GM21390 (cell line): ENCODE measurements around the gene SHROOM3.

Experiments used
- ATAC-seq: cut with Tn5 transposase; IDR thresholded peaks from one replicate; pipeline ENCODE4 v1.9.1; 2021; ENCODE audit not compliant: unreplicated experiment

Gene SHROOM3

GRCh38 chr4:76536373-76536689, 101.3 kb downstream of the SHROOM3 start:
- ATAC-seq, result no peak

GRCh38 chr4:76538296-76538695, 103.3 kb downstream of the SHROOM3 start:
- no peak for ATAC-seq

GRCh38 chr4:76539979-76540378, 105.0 kb downstream of the SHROOM3 start:
- no peak for ATAC-seq

GRCh38 chr4:76540486-76540885, 105.5 kb downstream of the SHROOM3 start:
- ATAC-seq, result no peak

- ATAC-seq, result no peak
These were observed 108.3 kb downstream of the SHROOM3 start for GRCh38 chr4:76543378-76543777.

- ATAC-seq, result no peak
These were observed 109.7 kb downstream of the SHROOM3 start for GRCh38 chr4:76544725-76545124.

- ATAC-seq, result no peak
These were observed 110.3 kb downstream of the SHROOM3 start for GRCh38 chr4:76545226-76545884.

GRCh38 chr4:76546327-76546726, 111.3 kb downstream of the SHROOM3 start:
- no peak for ATAC-seq

- no peak for ATAC-seq
These were observed 112.0 kb downstream of the SHROOM3 start for GRCh38 chr4:76546759-76547742.

- ATAC-seq, result no peak
These were observed 113.7 kb downstream of the SHROOM3 start for GRCh38 chr4:76548704-76549103.

GRCh38 chr4:76549765-76550164, 114.7 kb downstream of the SHROOM3 start:
- no peak for ATAC-seq

GRCh38 chr4:76550966-76551780, 116.1 kb downstream of the SHROOM3 start:
- ATAC-seq, result no peak

- no peak for ATAC-seq
These were observed 119.6 kb downstream of the SHROOM3 start for GRCh38 chr4:76554630-76555029.

- ATAC-seq, result no peak
These were observed 121.4 kb downstream of the SHROOM3 start for GRCh38 chr4:76556452-76556851.

- no peak for ATAC-seq
These were observed 123.6 kb downstream of the SHROOM3 start for GRCh38 chr4:76558396-76559235.

GRCh38 chr4:76559236-76560071, 124.4 kb downstream of the SHROOM3 start:
- ATAC-seq, result no peak

- no peak for ATAC-seq
These were observed 127.1 kb downstream of the SHROOM3 start for GRCh38 chr4:76562161-76562560.

- ATAC-seq, result no peak
These were observed 127.9 kb downstream of the SHROOM3 start for GRCh38 chr4:76562836-76563453.

GRCh38 chr4:76563454-76564122, 128.6 kb downstream of the SHROOM3 start:
- ATAC-seq, result no peak
